Measurements from ENCODE around the gene KIF3C. TPM values are rescaled to one million over a fixed set of nuclear protein-coding genes. Genes with fewer than 3 reads are reported as not detected.

KIF3C gene
- total and polyA plus RNA-seq, 2 experiments from 2014 or later, result 8.4 to 10.9 TPM

GRCh38 chr2:25895610-25896009 lies 86.7 kb downstream of the KIF3C start:
- Histone ChIP-seq H3K9me3 (ENCODE audit: low read depth) (no peaks in the 10 kb centered on the region), H3K4me1 (ENCODE audit: insufficient read depth) (no peaks in the 10 kb centered on the region), H3K9me2 (replicated peaks; ENCODE audit: insufficient read depth) (no peaks in the 10 kb centered on the region), H3K27ac (no peak overlapping the region), H3K4me3 (no peak overlapping the region), H3K79me2 (no peaks in the 10 kb centered on the region), H4K20me1 (ENCODE audit: insufficient read depth, poor library complexity, severe bottlenecking) (no peaks in the 10 kb centered on the region), H3K36me3 (replicated peaks; ENCODE audit: insufficient read depth, low read depth) (no peaks in the 10 kb centered on the region), H2AFZ (no peak overlapping the region), H3K27me3 (no peaks in the 10 kb centered on the region), H3K4me2 (no peak overlapping the region)
- TF ChIP-seq CTCF (IDR thresholded peaks at IDR 0.05; ENCODE audit: poor library complexity) (no peak), EZH2 (IDR thresholded peaks at IDR 0.05; ENCODE audit: borderline replicate concordance) (no peak), EZH2phosphoT487 (IDR thresholded peaks at IDR 0.05; ENCODE audit: low read depth, severe bottlenecking, unreplicated experiment) (no peak)
- DNase-seq (ENCODE audit: low spot score), result no peak

- Histone ChIP-seq H3K4me3 (no peak overlapping the region), H3K4me1 (ENCODE audit: insufficient read depth) (no peaks in the 10 kb centered on the region), H3K9me2 (replicated peaks; ENCODE audit: insufficient read depth) (no peaks in the 10 kb centered on the region), H3K4me2 (no peak overlapping the region), H3K9me3 (ENCODE audit: low read depth) (no peaks in the 10 kb centered on the region), H3K27ac (no peak overlapping the region), H3K27me3 (no peaks in the 10 kb centered on the region), H2AFZ (no peak overlapping the region), H3K36me3 (replicated peaks; ENCODE audit: insufficient read depth, low read depth) (no peaks in the 10 kb centered on the region), H4K20me1 (ENCODE audit: insufficient read depth, poor library complexity, severe bottlenecking) (no peaks in the 10 kb centered on the region), H3K79me2 (no peaks in the 10 kb centered on the region)
- DNase-seq (ENCODE audit: low spot score), result no peak
- TF ChIP-seq EZH2phosphoT487 (IDR thresholded peaks at IDR 0.05; ENCODE audit: low read depth, severe bottlenecking, unreplicated experiment), result no peak
- no peak for TF ChIP-seq CTCF (IDR thresholded peaks at IDR 0.05; ENCODE audit: poor library complexity)
- TF ChIP-seq EZH2 (IDR thresholded peaks at IDR 0.05; ENCODE audit: borderline replicate concordance), result no peak
- 91% methylated on average over 7 of the region's 7 CpGs for WGBS (ENCODE audit: low lambda C conversion rate, missing lambda C conversion rate)
Observed at GRCh38 chr2:25895018-25895417, 87.3 kb downstream of the KIF3C start.

- no peak overlapping the region for H3K4me3 ChIP-seq
- H2AFZ ChIP-seq, result no peak overlapping the region
- H3K27me3 ChIP-seq, result no peaks in the 10 kb centered on the region
- no peaks in the 10 kb centered on the region for H4K20me1 ChIP-seq (ENCODE audit: insufficient read depth, poor library complexity, severe bottlenecking)
- no peaks in the 10 kb centered on the region for H3K79me2 ChIP-seq
- H3K4me1 ChIP-seq (ENCODE audit: insufficient read depth), result no peaks in the 10 kb centered on the region
- peak; percentile 11 for DNase-seq (ENCODE audit: low spot score)
- TF ChIP-seq CTCF (IDR thresholded peaks at IDR 0.05; ENCODE audit: poor library complexity) (no peak), EZH2 (IDR thresholded peaks at IDR 0.05; ENCODE audit: borderline replicate concordance) (no peak), EZH2phosphoT487 (IDR thresholded peaks at IDR 0.05; ENCODE audit: low read depth, severe bottlenecking, unreplicated experiment) (no peak)
- H3K4me2 ChIP-seq, result no peak overlapping the region
- no peaks in the 10 kb centered on the region for H3K9me3 ChIP-seq (ENCODE audit: low read depth)
- no peaks in the 10 kb centered on the region for H3K9me2 ChIP-seq (replicated peaks; ENCODE audit: insufficient read depth)
- WGBS (ENCODE audit: low lambda C conversion rate, missing lambda C conversion rate), result 91% methylated on average over 8 of the region's 8 CpGs
- H3K36me3 ChIP-seq (replicated peaks; ENCODE audit: insufficient read depth, low read depth), result no peaks in the 10 kb centered on the region
- H3K27ac ChIP-seq, result no peak overlapping the region
Observed at GRCh38 chr2:25894135-25894830, 88.0 kb downstream of the KIF3C start.

Data from hepatocyte (in vitro differentiated cells).